HepG2 (cell line): ENCODE data around the gene ZNRF3. TPM values are rescaled to one million over a fixed set of nuclear protein-coding genes. Genes with fewer than 3 reads are reported as not detected.

Experiments used
- ASH2L ChIP-seq: fragments of 300-600, 200-600 bp; sonication (generic); IDR thresholded peaks from 2 replicates; pipeline ENCODE4 v1.7.0; 2017; ENCODE audit warnings: low read depth, mild to moderate bottlenecking, moderate library complexity, mixed read lengths, low read length; ENCODE audit not compliant: insufficient read length
- CREB1 ChIP-seq, 2 experiments: fragments of 450-650 bp in 1 of 2; IDR thresholded peaks; 2 replicates each; pipeline ENCODE4 v1.6.1; 2016 to 2017; ENCODE audit warnings: control low read depth in 1 of 2, mild to moderate bottlenecking in 1 of 2, missing compliant biosample characterization in 1 of 2, missing genetic modification characterization in 1 of 2
- FOSL2 ChIP-seq: sonication (generic); formaldehyde crosslinking; IDR thresholded peaks from 2 replicates; pipeline ENCODE4 v1.4.0; 2020; ENCODE audit warnings: missing genetic modification reagents
- GPN1 ChIP-seq: sonication (generic); formaldehyde crosslinking; IDR thresholded peaks from 2 replicates; pipeline ENCODE4 v1.5.1; 2020; ENCODE audit warnings: missing genetic modification reagents, borderline replicate concordance
- HNF4A ChIP-seq: sonication (generic); formaldehyde crosslinking; IDR thresholded peaks from 2 replicates; pipeline ENCODE4 v1.4.0; 2020; ENCODE audit warnings: missing genetic modification reagents
- KAT2B ChIP-seq: fragments of 150-350 bp; IDR thresholded peaks from 2 replicates; pipeline ENCODE4 v1.6.1; 2014; ENCODE audit warnings: low read depth, low read length, borderline replicate concordance
- MYNN ChIP-seq: sonication (generic); formaldehyde crosslinking; IDR thresholded peaks from 2 replicates; pipeline ENCODE4 v1.4.0; 2020; ENCODE audit warnings: mild to moderate bottlenecking, low read depth, missing genetic modification reagents
- NCOR1 ChIP-seq: fragments of 200-600 bp; sonication (generic); IDR thresholded peaks from 2 replicates; pipeline ENCODE4 v1.7.0; 2017; ENCODE audit warnings: antibody characterized with exemption, low read length, borderline replicate concordance
- NFE2 ChIP-seq: sonication (generic); formaldehyde crosslinking; IDR thresholded peaks from 2 replicates; pipeline ENCODE4 v1.4.0; 2020; ENCODE audit warnings: missing genetic modification reagents
- RXRA ChIP-seq: sonication (generic); formaldehyde crosslinking; IDR thresholded peaks from 2 replicates; pipeline ENCODE4 v1.5.1; 2020; ENCODE audit warnings: missing genetic modification reagents
- TRIM22 ChIP-seq: fragments of 450-650 bp; IDR thresholded peaks from 2 replicates; pipeline ENCODE4 v1.6.1; 2017
- USF2 ChIP-seq, 2 experiments: sonication (generic) in 1 of 2; formaldehyde crosslinking in 1 of 2; IDR thresholded peaks; 2 replicates each; pipeline versions ENCODE4 v1.5.1 to v1.6.1; 2011 to 2020; ENCODE audit warnings: borderline replicate concordance in 1 of 2, low read depth in 1 of 2, low read length in 1 of 2, mild to moderate bottlenecking in 1 of 2, missing genetic modification reagents in 1 of 2, moderate library complexity in 1 of 2
- YY1 ChIP-seq: IDR thresholded peaks from 2 replicates; pipeline ENCODE4 v1.6.1; 2011; ENCODE audit warnings: low read length, low read depth, moderate library complexity, mild to moderate bottlenecking; ENCODE audit not compliant: insufficient read depth, insufficient replicate concordance
- ZFP82 ChIP-seq: sonication (generic); formaldehyde crosslinking; IDR thresholded peaks from 2 replicates; pipeline ENCODE4 v1.5.1; 2020; ENCODE audit warnings: mild to moderate bottlenecking, missing genetic modification reagents, borderline replicate concordance
- ZFX ChIP-seq: sonication (generic); formaldehyde crosslinking; IDR thresholded peaks from 2 replicates; pipeline ENCODE4 v1.4.0; 2020; ENCODE audit warnings: mild to moderate bottlenecking, low read depth, missing genetic modification reagents, moderate library complexity
- ZNF660 ChIP-seq: sonication (generic); formaldehyde crosslinking; IDR thresholded peaks from 2 replicates; pipeline ENCODE4 v1.5.1; 2020; ENCODE audit warnings: mild to moderate bottlenecking, low read depth, missing genetic modification reagents, borderline replicate concordance
- ZNF674 ChIP-seq: sonication (generic); formaldehyde crosslinking; IDR thresholded peaks from 2 replicates; pipeline ENCODE4 v1.5.0; 2020; ENCODE audit warnings: low read depth, mild to moderate bottlenecking, missing genetic modification reagents
- ZNF747 ChIP-seq: sonication (generic); formaldehyde crosslinking; IDR thresholded peaks from 2 replicates; pipeline ENCODE4 v1.8.1; 2023; ENCODE audit warnings: missing genetic modification reagents, mild to moderate bottlenecking, borderline replicate concordance
- ZNF775 ChIP-seq: sonication (generic); formaldehyde crosslinking; IDR thresholded peaks from 2 replicates; pipeline ENCODE4 v1.4.0; 2020; ENCODE audit warnings: missing genetic modification reagents, mild to moderate bottlenecking, moderate library complexity, borderline replicate concordance
- ZNF792 ChIP-seq: IDR thresholded peaks from 2 replicates; pipeline ENCODE4 v1.6.1; 2016
- polyA plus RNA-seq, 8 experiments: library from polyadenylated mRNA; depleted of rRNA in 3 of 8; stranded (reverse) in 7 of 8; unstranded in 1 of 8; fragments of >200 nt; fragmentation: Illumina TruSeq in 4 of 8; extraction: Trizol in 4 of 8; gene quantifications; 2 replicates each; pipeline versions ENCODE4 v1.2.1 to v1.2.3, GENCODE V29; 2011 to 2016; ENCODE audit warnings: low read depth in 4 of 8, missing spikeins in 1 of 8, mixed read lengths in 1 of 8; ENCODE audit not compliant: insufficient read depth in 1 of 8
- total RNA-seq, 5 experiments: library from RNA; depleted of rRNA; stranded (reverse); fragments of >200 nt; fragmentation: Illumina TruSeq; extraction: Trizol; gene quantifications; 2 replicates each; pipeline ENCODE4 v1.2.3, GENCODE V29; 2016; ENCODE audit warnings: low read depth in 1 of 5
- TF ChIP-seq, protein P1 (sequence below): IDR thresholded peaks from 2 replicates; pipeline ENCODE4 v1.6.1; 2016
- TF ChIP-seq, protein P2 (sequence below): sonication (generic); formaldehyde crosslinking; IDR thresholded peaks from 2 replicates; pipeline ENCODE4 v1.4.0; 2020; ENCODE audit warnings: missing genetic modification reagents, borderline replicate concordance

ZNRF3 gene
- total and polyA plus RNA-seq, 2 of the 13 experiments (the other 11 are each of a cell fraction or from before 2014, with no cell fraction given) = 20.3 to 36.7 TPM

GRCh38 chr22:28981818-28982499 is 98.6 kb downstream of the ZNRF3 start (continued):
- no peak for TF ChIP-seq CREB1 (IDR thresholded peaks at IDR 0.05)
- TF ChIP-seq CREB1 (CRISPR knock-in tag; IDR thresholded peaks at IDR 0.05) = peak; percentile 63; the same call in 1 of the 2 replicates
- TF ChIP-seq USF2 (IDR thresholded peaks at IDR 0.05; ENCODE audit: low read depth, low read length) = no peak
- TF ChIP-seq USF2 (CRISPR knock-in tag; IDR thresholded peaks at IDR 0.05; ENCODE audit: borderline replicate concordance) = no peak
- TF ChIP-seq ZNF747 (CRISPR knock-in tag) = 0 out of 2 replicates have a peak, but pooled peaks have one; percentile 64
- peak; percentile 67 for TF ChIP-seq FOSL2 (CRISPR knock-in tag)
- TF ChIP-seq MYNN (CRISPR knock-in tag) = no peak
- TF ChIP-seq NCOR1 = peak; percentile 84
- TF ChIP-seq ZNF775 = peak; percentile 83; the same call in 1 of the 2 replicates
- no peak for TF ChIP-seq KAT2B
- TF ChIP-seq YY1 = no peak
- TF ChIP-seq ZFX (CRISPR knock-in tag) = no peak
- no peak for TF ChIP-seq GPN1
- peak; percentile 44; the same call in 1 of the 2 replicates for TF ChIP-seq ZNF792 (CRISPR knock-in tag)
- no peak for TF ChIP-seq ZNF674 (CRISPR knock-in tag)
- TF ChIP-seq ZFP82 (CRISPR knock-in tag) = no peak
- TF ChIP-seq RXRA = peak; percentile 42; the same call in 1 of the 2 replicates
- TF ChIP-seq, protein P1, sequence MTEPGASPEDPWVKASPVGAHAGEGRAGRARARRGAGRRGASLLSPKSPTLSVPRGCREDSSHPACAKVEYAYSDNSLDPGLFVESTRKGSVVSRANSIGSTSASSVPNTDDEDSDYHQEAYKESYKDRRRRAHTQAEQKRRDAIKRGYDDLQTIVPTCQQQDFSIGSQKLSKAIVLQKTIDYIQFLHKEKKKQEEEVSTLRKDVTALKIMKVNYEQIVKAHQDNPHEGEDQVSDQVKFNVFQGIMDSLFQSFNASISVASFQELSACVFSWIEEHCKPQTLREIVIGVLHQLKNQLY = peak; percentile 76; the same call in 1 of the 2 replicates
- TF ChIP-seq NFE2 (CRISPR knock-in tag) = no peak
- no peak for TF ChIP-seq TRIM22
- peak; percentile 74 for TF ChIP-seq HNF4A (CRISPR knock-in tag)
- TF ChIP-seq, protein P2, sequence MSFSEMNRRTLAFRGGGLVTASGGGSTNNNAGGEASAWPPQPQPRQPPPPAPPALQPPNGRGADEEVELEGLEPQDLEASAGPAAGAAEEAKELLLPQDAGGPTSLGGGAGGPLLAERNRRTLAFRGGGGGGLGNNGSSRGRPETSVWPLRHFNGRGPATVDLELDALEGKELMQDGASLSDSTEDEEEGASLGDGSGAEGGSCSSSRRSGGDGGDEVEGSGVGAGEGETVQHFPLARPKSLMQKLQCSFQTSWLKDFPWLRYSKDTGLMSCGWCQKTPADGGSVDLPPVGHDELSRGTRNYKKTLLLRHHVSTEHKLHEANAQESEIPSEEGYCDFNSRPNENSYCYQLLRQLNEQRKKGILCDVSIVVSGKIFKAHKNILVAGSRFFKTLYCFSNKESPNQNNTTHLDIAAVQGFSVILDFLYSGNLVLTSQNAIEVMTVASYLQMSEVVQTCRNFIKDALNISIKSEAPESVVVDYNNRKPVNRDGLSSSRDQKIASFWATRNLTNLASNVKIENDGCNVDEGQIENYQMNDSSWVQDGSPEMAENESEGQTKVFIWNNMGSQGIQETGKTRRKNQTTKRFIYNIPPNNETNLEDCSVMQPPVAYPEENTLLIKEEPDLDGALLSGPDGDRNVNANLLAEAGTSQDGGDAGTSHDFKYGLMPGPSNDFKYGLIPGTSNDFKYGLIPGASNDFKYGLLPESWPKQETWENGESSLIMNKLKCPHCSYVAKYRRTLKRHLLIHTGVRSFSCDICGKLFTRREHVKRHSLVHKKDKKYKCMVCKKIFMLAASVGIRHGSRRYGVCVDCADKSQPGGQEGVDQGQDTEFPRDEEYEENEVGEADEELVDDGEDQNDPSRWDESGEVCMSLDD (CRISPR knock-in tag) = no peak
- TF ChIP-seq ASH2L = peak; percentile 58
- no peak for TF ChIP-seq ZNF660 (CRISPR knock-in tag)
